ENCODE data around the gene C2orf72. TPM values are rescaled to one million over a fixed set of nuclear protein-coding genes. Genes with fewer than 3 reads are reported as not detected.
"Not testable (repeated sequence)": the region's sequence is repeated elsewhere in the genome, so short reads cannot be mapped to it uniquely, and the experiment has no call there.

C2orf72 gene
- total RNA-seq, 1 donor from 2014 or later, result not detected

DNA sequence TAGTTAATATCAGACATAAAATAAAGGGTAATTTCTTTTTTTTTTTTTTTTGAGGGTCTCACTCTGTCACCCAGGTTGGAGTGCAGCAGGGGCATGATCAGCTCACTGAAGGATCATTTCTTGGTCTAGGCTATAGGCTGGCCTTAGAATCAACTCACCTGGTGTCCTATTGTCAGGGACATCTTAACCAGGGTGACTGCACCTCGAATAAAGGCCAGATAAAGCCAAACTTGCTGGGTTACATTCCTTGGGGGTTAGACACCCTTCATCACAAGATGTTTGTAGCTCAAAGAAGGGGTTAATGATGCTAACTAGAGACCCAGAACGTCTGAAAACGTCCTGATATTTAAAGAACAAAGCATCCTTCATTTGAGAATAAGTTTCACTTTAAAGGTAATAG, 23.5 kb upstream of the C2orf72 start:
- intact Hi-C loops (cut with micrococcal nuclease), result no loop called here

DNA sequence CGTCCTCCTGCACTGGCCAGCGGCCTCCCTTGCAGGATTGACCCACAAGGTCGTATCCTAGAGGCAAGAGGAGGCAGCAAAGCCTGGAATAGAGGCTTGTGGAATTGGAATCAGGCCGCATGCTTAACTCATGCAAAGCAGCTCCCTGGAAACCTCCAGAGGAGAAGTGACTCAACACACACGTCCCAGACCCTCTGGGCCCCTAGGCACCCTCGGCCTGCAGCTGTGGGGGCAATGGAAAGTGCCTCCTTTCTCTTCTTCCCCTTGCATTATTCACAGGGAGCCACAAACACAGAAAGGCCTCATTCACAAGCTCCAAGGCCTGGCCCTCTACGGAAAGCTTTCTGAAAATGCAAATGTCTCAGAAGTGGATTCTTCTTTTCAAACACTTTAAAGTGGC, 21.8 kb upstream of the C2orf72 start:
- intact Hi-C loops (cut with micrococcal nuclease), result no loop called here

DNA sequence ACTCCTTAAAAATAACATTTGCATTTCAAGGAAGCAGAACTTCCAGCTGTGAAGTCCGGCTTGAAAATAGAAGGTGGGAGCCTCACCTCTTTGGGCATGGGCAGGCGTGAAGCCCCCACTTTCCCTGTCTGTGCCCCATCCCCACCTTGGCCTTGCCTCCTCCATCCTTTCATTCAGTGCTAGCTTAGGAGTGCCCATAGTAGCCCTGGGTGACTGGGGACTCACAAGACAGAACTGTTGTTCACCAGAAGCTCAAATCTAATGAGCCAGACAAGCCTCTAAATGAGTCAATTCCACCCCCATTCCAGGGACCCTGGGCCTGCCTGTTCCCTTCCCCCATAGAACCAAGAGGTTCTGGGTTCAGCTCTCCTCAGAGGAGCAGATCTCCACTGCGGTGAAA, 21.4 kb upstream of the C2orf72 start:
- intact Hi-C loops (cut with micrococcal nuclease), result no loop called here

DNA sequence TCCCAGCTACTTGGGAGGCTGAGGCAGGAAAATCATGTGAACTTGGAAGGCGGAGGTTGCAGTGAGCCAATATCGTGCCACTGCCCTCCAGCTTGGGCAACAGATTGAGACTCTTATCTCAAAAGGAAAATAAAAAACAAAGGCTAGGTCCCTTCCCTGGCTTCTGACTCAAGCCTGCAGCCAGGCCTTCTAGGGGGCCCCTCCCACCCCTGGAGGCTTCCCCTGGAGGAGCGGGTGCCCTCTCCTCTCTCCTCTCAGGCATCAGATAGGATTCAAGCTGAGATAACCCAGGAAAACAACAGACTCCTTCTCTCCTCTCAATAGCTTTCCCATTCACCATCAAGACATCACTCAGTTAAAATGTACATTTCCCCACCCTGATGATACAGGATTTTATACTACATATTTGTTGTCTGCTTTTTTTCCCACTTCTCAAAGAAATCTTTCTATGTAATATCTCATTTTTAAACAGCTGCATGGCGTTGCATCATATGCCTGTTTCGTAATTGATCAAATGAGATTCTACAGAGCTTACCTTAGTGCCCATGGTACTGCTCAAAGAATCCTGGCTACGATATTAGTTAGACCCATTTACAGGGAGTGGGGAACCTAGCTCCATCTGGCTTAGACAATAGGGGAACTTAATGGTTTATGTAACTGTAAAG, 20.6 kb upstream of the C2orf72 start:
- intact Hi-C loops (cut with micrococcal nuclease), result no loop called here

DNA sequence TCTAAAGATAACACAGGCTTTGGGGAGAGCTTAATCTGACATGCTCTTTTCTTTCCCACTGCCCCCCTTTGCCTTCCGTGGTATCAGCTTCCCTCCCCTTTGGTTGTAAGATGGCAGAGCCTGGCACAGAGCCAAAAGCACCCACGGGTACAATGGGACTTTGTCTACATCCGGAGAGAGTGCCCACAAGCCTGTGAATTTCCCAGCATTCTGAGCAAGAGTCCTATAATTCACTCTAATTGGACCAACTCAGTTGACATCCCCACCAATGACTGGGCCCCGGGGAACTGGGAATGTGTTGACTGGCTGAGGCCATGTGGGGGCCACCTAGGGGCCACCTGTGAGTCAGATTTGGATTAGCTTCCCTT, 20.1 kb upstream of the C2orf72 start:
- intact Hi-C loops (cut with micrococcal nuclease), result no loop called here

DNA sequence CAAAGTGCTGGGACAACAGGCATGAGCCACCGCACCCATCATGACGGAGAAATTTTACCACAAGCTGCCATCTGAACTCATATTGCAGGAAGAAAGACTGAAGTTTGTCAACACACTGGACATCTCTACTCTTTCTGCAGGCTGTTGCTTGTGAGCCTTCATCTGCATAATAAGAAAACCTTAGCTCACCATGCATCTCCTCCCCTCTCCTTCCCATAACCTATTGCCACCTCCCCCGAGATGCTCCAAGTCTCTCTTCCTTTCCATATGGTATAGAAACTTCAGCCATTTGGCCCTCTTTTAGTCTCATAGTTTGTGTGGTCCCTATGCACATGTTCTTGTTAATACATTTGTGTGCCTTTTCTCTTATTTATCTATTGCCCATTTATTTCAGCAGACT, 19.1 kb upstream of the C2orf72 start:
- intact Hi-C loops (cut with micrococcal nuclease), result no loop called here

DNA sequence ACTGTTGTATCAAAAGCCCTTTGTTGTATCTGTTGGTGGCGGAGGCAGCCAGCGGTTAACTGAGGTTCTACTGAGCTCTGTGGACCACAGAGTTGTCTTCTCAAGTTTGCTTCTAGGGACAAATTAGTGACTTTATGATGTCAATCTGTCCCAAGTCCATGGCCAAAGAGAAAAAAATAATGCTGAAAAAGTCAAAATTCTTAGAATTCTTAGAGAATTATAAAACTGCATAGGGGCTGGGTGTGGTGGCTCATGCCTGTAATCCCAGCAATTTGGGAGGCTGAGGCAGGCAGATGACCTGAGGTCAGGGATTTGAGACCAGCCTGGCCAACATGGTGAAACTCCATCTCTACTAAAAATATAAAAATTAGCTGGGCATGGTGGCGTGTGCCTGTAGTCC, 12.3 kb upstream of the C2orf72 start:
- intact Hi-C loops (cut with micrococcal nuclease), result not testable (repeated sequence)

DNA sequence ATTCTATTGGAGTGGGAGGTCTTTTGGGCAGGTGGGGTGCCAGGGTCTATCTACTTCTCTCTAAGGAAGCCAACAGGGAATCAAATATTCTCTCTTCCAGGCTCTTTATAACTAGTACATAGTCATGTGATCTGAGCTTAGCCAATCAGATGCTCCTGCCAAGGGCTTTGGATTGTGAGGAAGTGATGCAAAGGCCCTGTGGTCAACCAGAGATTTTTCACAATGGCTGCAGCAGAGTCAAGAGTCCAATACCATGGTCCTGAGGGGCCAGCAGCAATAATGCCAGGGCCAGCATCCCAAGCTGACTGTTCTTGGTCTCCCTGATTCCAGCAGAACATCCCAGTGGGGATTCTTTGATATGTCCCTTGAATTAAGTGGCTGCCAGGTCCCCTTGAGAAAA, 8.4 kb upstream of the C2orf72 start:
- intact Hi-C loops (cut with micrococcal nuclease), result no loop called here

DNA sequence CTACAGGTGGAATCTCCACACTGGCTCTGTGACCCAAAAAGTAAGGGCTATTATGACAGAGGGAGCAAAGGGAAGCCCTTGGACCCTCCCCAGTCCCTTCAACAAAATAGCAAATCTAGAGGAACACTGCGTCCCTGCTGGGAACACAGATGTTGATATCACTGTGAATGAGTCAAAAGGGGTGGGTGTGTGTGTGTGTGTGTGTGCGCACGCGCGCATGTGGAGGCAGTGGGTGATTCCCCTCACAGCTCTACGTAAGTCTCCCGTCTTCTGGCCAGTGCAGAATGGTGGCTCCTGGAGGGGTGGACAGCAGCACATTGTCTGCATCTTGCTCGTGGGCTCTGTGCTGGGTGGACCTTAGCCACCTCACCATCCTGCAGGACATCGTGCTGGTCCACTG, 7.8 kb upstream of the C2orf72 start:
- intact Hi-C loops (cut with micrococcal nuclease), result no loop called here

DNA sequence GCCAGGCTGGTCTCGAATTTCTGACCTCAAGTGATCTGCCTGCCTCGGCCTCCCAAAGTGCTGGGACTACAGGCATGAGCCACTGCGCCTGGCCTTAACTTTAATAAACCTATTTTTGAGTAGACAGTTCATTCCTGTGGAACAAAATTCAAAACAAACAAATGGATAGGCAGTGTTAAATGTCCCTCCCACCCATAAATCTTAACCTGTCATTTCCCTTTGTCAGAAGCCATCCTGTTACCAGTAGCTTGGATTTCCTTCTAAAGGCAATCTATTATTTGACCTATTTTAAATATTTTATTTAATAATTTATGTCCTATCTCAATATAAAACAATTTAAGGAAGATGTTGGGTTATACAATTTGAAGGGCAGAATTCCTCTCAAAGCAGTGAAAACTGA, 6.6 kb upstream of the C2orf72 start:
- intact Hi-C loops (cut with micrococcal nuclease), result no loop called here

DNA sequence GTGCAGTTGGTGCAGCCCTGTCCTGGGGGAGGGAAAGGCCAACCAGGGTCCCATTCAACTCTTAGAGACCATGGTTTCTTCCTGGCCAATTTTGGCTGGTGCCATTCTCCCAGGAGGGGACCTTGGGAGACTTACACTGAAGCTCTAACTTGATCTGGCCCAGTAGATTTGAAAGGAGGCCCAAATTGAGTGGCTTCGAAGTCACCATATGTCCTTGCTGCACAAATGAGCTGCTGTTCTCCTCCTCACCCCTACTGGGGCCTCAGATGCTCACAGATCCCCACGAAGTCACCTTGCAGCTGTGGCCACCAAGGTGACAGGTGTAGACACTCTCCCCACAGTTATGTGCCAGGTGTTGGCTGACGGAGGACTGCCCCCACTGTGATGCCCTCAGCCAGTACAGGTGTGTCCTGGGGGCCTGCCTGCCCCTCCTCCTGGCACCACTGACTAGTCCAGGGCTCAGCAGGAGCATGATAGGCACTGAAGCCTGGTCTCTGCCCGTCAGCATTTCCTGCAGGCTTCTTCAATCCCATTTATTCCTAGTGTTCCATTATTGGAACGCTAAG, 4.7 kb upstream of the C2orf72 start:
- intact Hi-C loops (cut with micrococcal nuclease), result no loop called here

DNA sequence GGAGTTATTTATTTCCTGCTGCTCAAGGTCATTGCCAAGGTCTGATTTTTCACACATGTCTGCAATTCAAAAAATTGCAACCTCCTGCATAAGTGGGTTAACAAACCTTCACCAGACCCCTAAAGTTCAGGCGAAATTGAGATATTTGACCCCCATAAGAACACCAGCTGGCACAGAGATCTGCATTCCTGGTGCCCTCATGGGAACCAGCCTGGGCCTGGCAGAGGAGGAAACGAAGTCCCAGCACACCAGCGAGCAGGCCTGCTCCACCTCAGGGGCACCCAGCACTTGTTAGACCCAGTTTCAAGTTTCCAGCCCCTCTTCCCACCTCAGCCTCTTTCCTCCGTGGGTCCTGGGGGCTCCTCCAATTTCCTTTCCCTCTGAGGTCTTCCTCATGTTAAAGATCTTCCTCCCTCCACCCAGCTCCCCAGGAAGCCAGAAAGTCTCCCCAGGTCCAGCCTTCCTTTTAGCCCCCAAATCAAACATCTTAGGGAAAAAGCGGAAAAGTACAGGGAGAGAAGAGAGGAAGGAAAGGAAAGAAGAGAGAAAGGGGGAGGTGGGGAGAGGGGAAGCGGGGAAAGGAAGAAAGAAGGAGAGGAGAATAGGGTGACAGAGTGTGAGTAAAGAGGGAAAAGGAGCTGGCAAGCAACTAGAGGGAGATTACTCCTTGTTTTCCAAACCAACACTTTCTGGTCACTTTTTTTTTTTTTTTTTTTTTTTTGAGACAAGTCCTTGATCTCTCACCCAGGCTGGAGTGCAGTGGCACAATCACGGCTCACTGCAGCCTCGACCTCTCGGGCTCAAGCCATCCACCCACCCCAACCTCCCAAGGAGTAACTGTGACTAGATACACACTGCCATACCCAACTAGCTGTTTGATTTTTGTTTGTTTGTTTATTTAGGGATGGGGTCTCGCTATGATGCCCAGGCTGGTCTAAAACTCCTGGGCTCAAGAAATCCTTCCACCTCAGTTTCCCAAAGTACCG, 3.9 kb upstream of the C2orf72 start:
- intact Hi-C loops (cut with micrococcal nuclease), result no loop called here

DNA sequence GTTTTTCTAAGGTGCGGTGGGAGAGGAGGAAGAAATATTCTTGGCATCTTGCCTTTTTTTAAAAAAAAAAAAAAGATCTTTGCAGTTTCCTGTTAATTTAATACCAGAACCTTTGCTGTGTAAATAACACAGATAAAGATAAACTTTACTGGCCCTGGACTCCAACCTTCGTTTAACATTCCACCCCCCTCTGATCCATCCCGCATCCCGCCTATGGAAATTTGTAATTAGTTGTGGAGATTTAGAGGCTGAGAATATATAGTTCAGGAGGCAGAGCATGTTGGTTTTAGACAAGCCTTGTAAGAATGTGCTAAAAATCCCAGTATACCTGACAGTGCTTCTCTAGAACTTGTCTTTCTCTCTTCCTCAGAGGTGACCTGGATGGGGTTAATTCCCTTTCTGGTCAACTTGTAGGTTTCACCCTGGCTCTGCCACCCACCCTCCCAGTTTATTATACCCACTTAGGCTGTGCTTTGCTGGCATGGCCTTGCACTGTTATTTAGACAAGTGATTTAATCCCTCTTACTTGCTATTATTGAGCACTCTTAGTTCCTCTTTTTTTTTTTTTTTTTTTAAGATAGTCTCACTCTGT, 2.9 kb upstream of the C2orf72 start:
- intact Hi-C loops (cut with micrococcal nuclease), result no loop called here

DNA sequence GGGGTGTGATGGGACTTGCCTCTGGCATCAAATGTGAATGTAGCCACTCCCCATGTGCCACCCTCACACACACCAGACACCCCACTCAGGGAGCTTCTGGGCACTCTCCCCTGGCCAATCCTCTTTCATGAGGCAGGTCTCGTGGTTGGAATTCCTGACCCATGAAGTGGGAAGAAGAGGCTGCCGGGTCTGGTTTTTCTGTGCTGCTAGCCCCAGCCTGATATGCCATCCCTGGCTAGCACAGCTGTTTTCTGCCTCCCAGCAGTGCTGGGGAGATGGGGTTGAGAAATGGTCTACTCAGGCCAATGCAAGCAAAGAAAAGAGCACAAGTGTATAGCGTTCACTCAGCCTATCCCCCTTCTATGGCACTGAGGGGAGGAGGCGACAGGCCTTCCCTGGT, 1.2 kb upstream of the C2orf72 start:
- intact Hi-C loops (cut with micrococcal nuclease), result no loop called here

DNA sequence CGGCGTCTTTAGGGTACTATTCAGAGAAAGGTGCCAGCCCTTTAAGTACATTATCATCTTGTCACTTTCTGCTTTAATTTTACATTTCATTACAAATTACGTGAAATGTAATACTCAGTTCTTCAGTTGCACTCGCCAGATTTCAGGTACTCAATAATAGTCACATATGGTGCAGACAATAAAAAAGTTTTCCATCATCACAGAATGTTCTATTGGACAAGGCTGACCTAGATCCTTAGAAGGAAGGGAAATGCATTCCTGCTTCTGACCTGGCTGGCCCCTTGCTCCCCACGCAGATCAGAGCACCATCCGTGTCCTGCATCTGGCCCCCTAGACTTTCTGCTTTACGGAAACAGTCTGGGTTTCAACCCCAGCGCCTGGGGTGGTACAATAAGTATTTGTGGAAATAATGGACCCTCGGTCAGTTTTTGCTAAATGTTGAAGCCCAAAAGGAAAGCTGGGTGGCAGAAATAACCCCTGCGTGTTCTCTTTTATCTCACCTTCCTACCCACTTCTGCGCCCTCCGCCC, 681 bp upstream of the C2orf72 start:
- intact Hi-C loops (cut with micrococcal nuclease), result no loop called here

DNA sequence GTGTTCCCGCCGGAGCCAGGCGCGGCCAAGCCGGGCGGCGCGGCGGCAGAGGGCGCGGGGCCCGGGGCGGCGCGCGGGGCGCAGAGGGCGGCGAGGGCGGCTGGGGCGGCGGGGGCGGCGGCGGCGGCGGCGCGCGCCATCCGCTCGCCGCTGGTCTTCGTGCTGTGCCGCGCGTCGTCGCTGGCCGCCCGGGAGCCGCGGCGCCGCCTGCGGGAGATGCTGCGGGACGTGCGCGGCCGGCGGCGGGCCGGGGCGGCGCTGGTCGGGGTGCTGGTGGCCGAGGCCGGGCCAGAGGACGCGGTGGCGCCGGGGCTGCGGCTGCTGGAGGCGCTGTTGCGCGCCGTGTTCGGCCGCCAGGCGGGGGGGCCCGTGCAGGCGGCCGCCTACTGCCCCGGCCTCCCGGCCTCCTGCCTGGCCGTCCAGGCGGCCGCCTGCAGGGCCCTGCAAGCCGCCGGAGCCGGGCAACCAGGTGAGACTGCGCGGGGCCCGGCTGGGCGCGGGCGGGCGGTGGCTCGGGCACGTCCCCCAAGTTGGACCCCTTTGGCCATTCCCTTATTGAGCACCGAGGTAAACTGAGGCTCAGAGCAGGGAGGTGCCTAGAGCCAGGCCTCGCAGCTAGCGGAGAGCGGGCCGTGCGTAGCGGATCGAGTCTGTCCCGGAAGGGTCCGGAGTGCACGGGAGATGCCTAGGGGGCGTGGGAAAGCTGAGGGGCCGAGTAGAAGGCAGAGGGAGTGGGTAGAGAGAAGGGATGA, 584 bp downstream of the C2orf72 start:
- intact Hi-C loops (cut with micrococcal nuclease), result no loop called here

DNA sequence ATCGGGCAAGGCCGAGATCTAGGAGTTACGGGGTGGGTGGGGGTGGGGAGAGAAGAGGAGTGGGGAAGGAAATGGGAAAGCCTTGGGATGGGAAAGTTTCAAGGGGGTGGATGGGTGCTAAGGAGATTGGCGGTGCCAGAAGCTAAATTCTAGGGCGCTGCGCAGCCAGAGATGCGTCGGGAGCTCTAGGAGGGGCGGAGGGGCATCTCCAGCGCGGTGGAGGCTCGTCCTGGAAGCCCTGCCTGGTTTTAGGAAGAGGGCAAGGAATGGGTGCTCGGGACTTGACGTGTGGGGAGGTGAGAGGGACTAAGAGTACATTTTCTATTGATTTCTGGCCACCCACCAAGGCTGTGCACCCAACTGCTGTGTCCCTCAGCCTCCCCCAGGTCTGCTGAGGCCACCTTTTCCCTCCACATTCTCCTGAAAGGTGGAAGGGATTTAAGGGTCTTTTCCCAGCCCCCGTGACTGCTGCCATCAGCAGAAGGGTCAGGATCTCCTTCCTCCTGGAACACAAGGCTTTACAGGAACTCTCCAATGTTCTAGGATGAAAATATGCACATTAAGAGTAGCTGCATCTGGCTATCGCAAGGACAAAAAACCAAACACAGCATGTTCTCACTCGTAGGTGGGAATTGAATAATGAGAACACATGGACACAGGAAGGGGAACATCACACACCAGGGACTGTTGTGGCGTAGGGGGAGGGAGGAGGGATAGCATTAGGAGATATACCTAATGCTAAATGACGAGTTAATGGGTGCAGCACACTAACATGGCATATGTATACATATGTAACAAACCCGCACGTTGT, 1.4 kb downstream of the C2orf72 start:
- intact Hi-C loops (cut with micrococcal nuclease), result no loop called here

DNA sequence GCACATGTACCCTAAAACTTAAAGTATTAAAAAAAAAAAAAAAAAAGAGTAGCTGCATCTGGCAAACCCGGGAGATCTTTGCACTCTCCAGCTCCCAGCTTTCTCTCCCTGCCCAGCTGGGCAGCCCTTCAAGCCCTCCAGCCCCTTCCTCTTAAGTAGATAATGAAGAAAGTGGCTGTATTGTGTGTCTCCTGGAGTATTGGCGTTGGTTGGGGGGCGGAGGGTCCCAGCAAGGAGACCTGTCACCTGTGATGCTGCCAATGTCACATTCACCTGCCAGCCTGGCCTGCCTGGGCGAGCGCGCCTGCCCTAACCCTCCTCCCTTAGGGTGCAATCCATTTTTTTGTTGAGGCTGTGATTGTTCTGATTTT, 2.0 kb downstream of the C2orf72 start:
- intact Hi-C loops (cut with micrococcal nuclease), result no loop called here

DNA sequence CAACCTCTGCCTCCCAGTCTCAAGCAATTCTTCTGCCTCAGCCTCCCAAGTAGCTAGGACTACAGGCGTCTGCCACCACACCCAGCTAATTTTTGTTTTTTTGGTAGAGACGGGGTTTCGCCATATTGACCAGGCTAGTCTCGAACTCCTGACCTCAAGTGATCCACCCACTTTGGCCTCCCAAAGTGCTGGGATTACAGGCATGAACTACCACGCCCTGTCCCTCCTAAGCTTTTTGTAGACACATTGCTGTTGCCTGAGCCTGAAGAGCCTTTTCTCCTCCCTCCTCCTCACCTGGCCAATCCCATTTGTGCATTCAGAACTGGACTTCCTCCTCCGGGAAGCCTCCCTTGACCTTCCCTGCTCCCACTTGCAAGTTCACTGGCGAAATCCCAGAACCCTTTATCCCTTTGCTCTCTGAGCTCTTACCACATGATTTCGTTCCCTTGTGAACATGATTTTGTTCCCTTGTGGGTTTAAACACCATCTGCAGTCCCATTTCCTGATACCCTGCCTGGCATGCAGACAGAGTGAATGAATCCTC, 2.6 kb downstream of the C2orf72 start:
- intact Hi-C loops (cut with micrococcal nuclease), result no loop called here

DNA sequence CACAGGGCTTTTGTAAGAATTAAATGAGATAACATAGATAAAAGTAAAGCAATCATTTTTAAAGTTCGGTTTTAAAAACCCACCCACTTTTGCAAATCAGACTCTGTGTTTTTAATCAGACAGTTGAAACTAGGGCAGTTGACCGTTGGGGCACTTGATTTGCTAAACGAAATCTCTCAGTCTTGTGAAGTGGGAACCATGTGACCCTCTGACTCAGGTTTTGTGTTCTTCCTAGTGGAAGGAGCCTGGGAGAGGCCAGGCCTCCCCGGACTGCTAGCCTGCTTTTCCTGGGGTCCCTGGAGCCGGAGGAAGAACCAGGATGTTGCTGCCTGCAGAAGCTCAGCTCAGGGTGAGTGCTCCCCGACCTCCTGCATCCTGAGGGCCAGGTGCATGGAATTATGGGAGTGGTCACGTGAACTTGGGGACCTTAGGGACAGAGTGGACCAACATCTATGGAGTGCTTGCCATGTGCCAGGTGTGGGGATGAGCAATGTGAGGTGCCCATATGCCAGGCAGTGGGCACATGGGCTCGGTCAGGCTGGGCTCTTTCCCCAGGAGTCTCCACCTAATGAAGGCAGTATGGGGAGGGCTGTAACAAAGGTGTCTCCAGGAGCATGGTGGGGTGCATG, 3.9 kb downstream of the C2orf72 start:
- intact Hi-C loops (cut with micrococcal nuclease), result no loop called here
